Colonic mucosa (tissue), 4 donors: ENCODE results near the gene DCST2. TPM values are rescaled to one million over a fixed set of nuclear protein-coding genes. Genes with fewer than 3 reads are reported as not detected.
A peak's percentile ranks its signal among the peaks of the same experiment; 100 is the strongest.

Experiments used
- DNase-seq: peaks from one replicate; pipeline ENCODE4 v3.0.0-alpha.2; 2020
- H3K27ac ChIP-seq: fragments of 200-600 bp; one replicate; pipeline ENCODE4 v1.8.0; 2021
- H3K27me3 ChIP-seq: fragments of 200-600 bp; one replicate; pipeline ENCODE4 v1.8.0; 2021
- H3K36me3 ChIP-seq: fragments of 200-600 bp; one replicate; pipeline ENCODE4 v1.8.0; 2021
- H3K4me1 ChIP-seq: fragments of 200-600 bp; one replicate; pipeline ENCODE4 v1.8.0; 2021; ENCODE audit warnings: mild to moderate bottlenecking
- H3K4me3 ChIP-seq: fragments of 200-600 bp; one replicate; pipeline ENCODE4 v1.8.0; 2021
- H3K9ac ChIP-seq, 2 donors: one replicate each; pipeline ENCODE4 v1.7.0; 2013; ENCODE audit warnings: control low read depth in 2 of 2, low read depth in 2 of 2, low read length in 2 of 2
- H3K9me3 ChIP-seq: fragments of 200-600 bp; one replicate; pipeline ENCODE4 v1.8.0; 2021
- intact Hi-C: fragments of 100-400 bp; cut with DNase I; formaldehyde crosslinking; loops from one replicate; pipeline ENCODE4 v1.14.1; 2022
- total RNA-seq, 2 donors: library from RNA; stranded (reverse); fragmentation: NEBNext Ultra II Directional in 1 of 2; extraction: Animal tissue kit (Norgen Biotek cat#: 25700) in 1 of 2; gene quantifications; one replicate each; pipeline ENCODE4 v1.2.1, GENCODE V29; 2021
- TF ChIP-seq, protein P1 (sequence below): fragments of 200-600 bp; IDR thresholded peaks from one replicate; pipeline ENCODE4 v1.8.0; 2022; ENCODE audit warnings: antibody characterized with exemption, mild to moderate bottlenecking
- donor health status: healthy.
- donor health status: DM: no; HTN: no; CAD: no.
- donor health status: DM: no; HTN: no; CAD: no.

DCST2 gene
- total RNA-seq, 2 donors from 2014 or later, result 1.7 to 1.9 TPM

DNA sequence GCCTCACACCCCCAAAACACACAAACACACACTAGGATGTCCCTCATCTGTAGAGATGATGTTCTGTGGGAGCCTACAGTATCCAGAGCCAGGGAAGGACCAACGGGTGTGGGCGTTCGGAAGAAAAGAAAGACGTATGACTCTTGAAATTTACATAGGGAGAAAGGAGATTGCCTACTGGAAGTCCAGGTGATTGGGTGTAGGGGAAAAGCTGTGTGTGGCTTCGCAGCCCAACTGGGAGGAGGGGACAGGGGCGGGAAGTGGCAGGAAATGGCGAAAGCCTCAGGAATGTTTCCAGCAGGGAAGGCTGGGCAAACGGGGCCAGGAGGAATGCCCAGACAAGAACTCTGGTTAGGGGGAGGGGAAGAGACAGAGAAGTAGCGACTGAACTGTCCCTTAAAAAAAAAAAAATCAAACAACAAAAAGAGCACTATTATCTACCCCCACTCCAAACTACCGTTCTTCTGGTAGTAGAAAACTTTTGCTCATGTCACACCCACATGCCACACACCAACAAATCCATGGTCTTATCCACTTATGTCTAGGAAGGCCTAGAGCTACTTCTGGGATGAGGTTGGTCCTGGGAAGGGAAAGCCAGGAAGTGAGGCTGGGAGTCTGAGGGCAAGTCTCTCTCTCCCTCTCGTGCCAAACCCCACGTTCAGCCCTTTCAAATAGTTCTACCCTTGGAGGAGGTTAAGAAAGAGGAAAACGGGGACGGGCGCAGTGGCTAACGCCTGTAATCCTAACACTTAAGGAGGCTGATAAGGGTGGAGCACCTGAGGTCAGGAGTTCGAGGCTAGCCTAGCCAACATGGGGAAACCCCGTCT, 60.9 kb downstream of the DCST2 start:
- Histone ChIP-seq H3K36me3 (no peaks in the 10 kb centered on the region), H3K4me1 (peaks cover 21% of the 10 kb centered on the region), H3K27ac (peak overlapping the region; percentile 96), H3K27me3 (no peaks in the 10 kb centered on the region), H3K9ac (peak overlapping the region; percentile 28 to 99), H3K9me3 (no peaks in the 10 kb centered on the region), H3K4me3 (peak overlapping the region; percentile 51)
- TF ChIP-seq, protein P1, sequence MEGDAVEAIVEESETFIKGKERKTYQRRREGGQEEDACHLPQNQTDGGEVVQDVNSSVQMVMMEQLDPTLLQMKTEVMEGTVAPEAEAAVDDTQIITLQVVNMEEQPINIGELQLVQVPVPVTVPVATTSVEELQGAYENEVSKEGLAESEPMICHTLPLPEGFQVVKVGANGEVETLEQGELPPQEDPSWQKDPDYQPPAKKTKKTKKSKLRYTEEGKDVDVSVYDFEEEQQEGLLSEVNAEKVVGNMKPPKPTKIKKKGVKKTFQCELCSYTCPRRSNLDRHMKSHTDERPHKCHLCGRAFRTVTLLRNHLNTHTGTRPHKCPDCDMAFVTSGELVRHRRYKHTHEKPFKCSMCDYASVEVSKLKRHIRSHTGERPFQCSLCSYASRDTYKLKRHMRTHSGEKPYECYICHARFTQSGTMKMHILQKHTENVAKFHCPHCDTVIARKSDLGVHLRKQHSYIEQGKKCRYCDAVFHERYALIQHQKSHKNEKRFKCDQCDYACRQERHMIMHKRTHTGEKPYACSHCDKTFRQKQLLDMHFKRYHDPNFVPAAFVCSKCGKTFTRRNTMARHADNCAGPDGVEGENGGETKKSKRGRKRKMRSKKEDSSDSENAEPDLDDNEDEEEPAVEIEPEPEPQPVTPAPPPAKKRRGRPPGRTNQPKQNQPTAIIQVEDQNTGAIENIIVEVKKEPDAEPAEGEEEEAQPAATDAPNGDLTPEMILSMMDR, result no peak
- intact Hi-C loops, result no loop called here
- DNase-seq, result peak; percentile 70

DNA sequence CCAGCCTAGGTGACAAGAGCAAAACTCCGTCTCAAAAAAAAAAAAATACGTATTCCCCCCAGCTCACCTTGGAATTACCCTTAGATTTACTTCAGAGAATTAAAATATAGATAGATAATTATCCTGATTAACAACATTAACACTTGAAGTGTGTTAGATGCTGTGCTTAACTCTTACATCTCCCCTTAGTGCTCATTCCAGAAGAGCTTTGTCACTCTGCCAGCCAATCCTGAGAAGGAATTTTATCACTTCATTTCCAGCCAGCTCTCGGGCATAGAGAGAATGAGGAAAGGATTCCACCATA, 61.4 kb downstream of the DCST2 start:
- intact Hi-C loops, result no loop called here

DNA sequence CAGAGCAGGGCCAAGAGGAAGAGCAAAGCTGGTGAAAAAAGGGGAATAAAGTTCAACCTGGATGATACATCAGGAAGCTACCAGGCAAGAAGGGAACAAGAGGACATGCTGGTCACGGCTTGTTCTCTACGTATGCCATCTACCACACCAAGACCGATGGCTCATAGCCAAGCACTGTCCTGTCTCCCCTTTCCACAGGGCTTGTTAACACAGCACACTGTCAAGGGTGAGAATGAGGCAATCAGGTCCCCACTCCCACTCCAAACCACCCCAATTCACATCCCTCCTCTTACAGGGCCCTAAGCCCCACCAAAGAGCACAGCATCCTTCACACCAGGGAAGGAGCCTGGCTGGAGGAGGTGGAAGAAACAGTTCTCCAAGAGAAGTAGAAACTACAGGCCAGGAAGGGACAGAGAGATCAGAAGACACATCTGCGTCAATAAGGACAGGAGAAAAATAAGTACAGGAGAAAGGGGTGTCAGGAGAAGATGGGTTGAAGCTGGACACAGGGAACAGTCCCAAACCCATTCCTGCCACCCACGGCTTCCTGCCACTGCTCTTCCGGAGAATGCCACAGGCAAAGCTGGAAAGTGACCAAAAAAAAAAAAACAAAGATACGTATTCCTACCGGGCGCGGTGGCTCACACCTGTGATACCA, 62.1 kb downstream of the DCST2 start:
- DNase-seq, result peak; percentile 39
- Histone ChIP-seq H3K9me3 (no peaks in the 10 kb centered on the region), H3K9ac (peak overlapping the region; percentile 44 to 52), H3K27me3 (no peaks in the 10 kb centered on the region), H3K36me3 (peaks cover 4% of the 10 kb centered on the region), H3K27ac (peak overlapping the region; percentile 96), H3K4me3 (peak overlapping the region; percentile 28), H3K4me1 (peaks cover 21% of the 10 kb centered on the region)
- intact Hi-C loops, result no loop called here
- TF ChIP-seq, protein P1, result no peak

More for the DNA sequence above, 61.4 kb downstream of the DCST2 start:
- H3K4me3 ChIP-seq, result no peak overlapping the region
- H3K27me3 ChIP-seq, result no peaks in the 10 kb centered on the region
- TF ChIP-seq, protein P1, result no peak
- H3K9me3 ChIP-seq, result no peaks in the 10 kb centered on the region
- H3K4me1 ChIP-seq, result peaks cover 21% of the 10 kb centered on the region
- peak overlapping the region in 1 of 2 donors; percentile 99 for H3K9ac ChIP-seq
- no peaks in the 10 kb centered on the region for H3K36me3 ChIP-seq
- peak overlapping the region; percentile 96 for H3K27ac ChIP-seq
- DNase-seq, result no peak

DNA sequence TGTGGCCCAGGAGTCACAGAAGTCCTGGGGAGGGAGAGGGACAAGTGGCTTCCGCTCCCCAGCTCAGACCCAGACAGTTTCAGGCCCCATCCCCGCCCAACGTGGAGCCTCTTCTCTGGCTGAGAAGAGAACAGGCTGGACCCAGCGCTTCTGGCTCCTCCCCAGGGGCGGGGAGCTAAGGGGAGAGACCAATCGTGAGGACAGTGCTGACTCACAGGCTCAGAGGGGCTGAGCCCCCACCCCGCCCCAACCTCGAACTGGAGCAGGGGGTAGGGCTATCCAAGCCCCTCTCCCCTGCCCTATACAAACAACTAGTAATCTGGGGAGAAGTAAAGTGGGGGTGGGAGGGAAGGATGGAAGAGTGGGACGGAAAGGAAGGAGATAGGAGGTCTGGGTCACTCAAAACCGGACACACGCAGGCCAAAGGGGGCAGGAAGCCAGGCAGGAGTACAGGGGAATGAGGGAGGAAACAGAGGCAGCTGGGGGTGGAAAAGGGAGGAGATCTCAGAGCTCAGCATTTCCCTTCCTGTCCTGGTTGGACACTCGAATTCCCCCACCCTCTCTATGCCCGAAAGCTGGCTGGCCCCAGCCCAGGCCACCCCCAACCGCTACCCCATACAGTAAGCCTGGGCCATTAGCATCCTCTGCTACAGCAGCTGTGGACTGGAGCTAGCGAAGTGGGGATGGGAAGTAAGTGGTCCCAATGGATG, 62.8 kb downstream of the DCST2 start, which contains the start of gene SHC1:
Gene SHC1 (minus strand): TSS at position 117 of the 710 bp plus-strand sequence. CDS start 221 bp downstream, outside the sequence.
- H3K27me3 ChIP-seq, result no peaks in the 10 kb centered on the region
- peak within 1 kb of the TSS; percentile 96 for H3K27ac ChIP-seq
- H3K4me1 ChIP-seq, result peaks cover 21% of the 10 kb centered on the region
- H3K4me3 ChIP-seq, result peak within 1 kb of the TSS; percentile 28
- intact Hi-C loops, result no loop called here
- DNase-seq, result peak; percentile 87
- no peaks in the 10 kb centered on the region for H3K9me3 ChIP-seq
- TF ChIP-seq, protein P1, result no peak
- H3K9ac ChIP-seq, result peak within 1 kb of the TSS; percentile 62 to 67
- H3K36me3 ChIP-seq, result peaks cover 11% of the 10 kb centered on the region

DNA sequence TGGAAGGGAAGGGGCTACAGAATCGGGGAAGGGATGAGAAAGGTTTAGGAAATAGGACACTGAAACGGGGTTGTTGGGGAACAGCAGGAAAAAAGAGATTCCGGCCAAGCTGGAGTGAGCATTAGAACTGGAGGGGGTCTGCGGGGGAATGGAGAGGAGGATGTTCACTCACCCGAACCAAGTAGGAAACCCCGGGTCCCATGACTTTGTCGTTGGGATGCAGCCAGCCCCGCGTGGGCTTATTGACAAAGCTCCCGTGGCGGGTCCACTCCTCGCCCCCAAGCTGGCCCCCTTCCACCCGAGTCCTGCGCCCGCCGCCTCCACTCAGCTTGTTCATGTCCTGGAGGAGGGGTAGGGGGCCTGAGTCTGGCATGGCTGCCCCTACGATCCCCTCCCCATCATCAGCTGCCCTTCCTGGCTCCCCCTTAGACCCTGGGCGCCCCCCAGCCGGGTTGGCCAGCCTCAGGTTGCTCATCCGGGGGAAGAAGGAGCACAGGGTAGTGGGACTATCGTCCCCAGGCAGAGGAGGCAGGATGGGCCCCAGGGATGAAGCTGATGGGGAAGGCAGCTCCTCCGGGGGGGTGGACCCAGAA, 63.6 kb downstream of the DCST2 start:
- Histone ChIP-seq H3K36me3 (peaks cover 18% of the 10 kb centered on the region), H3K4me1 (peaks cover 21% of the 10 kb centered on the region), H3K4me3 (peak overlapping the region; percentile 28), H3K27me3 (no peaks in the 10 kb centered on the region), H3K9me3 (no peaks in the 10 kb centered on the region), H3K9ac (peak overlapping the region; percentile 62 to 67), H3K27ac (peak overlapping the region; percentile 96)
- DNase-seq, result no peak
- intact Hi-C loops, result no loop called here
- TF ChIP-seq, protein P1, result no peak
